ENCODE data around the gene ZNF776.
"Not testable (repeated sequence)": the region's sequence is repeated elsewhere in the genome, so short reads cannot be mapped to it uniquely, and the experiment has no call there.

The ZNF776 gene

DNA sequence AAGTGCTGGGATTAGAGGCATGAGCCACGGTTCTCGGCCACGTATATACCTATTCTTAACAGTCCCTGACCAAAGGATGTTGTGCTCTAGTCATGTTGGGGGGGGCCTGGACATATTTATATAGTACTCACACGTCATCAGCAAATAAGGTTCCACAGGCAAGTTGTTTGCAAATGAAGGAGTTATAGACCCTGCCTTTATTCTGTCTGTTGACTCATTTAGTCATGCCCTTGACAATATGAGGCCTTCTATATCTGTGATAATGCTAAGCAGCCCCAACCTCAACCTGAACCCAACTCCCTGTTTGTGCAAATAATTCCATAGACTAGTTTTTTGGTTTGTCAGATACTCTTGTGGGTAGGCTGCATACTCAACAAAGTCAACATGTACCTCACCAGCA is 31.7 kb downstream of the ZNF776 start:
- no peak for DNase-seq (ENCODE audit: low spot score)

DNA sequence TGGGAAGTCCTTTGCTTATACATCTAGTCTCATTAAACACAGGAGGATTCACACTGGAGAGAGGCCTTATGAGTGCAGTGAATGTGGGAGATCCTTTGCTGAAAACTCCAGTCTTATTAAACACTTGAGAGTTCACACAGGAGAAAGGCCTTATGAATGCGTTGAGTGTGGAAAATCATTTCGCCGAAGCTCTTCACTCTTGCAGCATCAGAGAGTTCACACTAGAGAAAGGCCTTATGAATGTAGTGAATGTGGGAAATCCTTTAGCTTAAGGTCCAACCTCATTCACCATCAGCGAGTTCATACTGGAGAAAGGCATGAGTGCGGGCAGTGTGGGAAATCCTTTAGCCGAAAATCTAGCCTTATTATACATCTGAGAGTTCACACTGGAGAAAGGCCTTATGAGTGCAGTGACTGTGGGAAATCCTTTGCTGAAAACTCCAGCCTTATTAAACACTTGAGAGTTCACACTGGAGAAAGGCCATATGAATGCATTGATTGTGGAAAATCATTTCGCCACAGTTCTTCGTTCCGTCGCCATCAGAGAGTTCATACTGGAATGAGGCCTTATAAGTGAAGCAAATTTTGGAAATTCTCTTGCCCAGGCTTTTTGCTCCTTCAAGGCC is 32.7 kb downstream of the ZNF776 start:
- DNase-seq (ENCODE audit: low spot score), result no peak

DNA sequence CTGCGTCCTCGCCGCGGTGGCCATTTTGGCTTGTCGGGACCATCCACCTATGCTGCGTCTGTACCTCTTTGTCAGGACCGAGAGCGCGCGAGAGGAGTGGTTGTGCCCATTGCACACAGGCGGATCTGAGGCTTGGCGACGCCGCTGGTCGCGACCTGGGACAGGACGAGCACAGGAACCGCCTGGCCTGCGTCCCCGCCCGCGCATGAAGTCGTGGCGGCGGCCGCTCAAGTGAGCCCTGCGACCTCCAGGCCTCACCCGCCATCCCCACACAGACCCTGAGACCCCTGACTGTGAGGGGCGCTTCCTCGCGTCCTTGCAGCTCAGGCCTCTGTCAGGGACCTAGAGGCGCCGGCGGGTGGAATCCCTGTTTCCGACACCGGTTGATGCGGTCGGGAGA is 39.7 kb downstream of the ZNF776 start:
- DNase-seq (ENCODE audit: low spot score), result no peak

DNA sequence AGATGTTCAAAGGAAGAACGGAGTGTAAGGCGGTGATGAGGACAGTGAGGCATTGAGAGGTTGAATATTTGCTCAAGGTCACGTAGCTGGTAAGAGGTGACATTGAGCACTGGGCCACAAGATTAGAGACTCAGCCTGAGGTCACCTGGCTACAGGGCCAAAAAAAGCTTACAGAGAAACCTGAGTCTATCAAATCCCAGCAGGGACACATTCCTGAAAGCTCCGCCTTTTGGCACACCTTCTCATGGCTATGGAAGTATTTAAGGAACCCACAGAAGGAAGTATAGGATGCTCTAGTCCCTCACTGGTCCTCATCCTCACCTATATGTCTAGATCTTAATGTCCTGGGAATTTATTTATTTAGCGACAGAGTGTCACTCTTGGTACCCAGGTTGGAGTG is 40.3 kb downstream of the ZNF776 start:
- DNase-seq (ENCODE audit: low spot score), result no peak

DNA sequence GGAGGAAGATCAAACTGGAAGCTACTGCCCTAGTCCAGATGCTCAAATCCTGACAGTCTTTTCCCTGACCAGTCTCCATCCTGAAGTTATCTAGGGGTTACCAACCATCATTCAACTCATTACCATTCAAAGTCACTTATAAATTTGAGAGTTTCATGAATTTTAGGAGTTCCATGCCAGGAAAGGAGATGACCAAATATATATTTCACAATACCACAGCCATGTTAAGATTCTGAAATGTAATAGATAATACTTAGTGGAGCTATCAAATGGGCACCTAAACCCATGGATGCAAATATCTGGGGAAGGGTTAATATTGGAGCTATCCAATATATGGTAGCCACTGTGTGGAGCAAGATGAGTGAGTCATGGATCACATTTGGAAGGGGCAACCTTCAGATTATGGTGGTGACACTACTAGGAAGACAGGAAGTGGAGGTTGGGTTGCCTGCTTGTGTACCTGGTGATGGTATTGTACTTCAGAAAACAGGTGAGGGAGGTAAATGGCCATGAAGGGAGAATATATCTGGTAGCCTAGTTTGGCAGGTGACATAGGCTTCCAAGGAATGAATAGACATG is 41.6 kb downstream of the ZNF776 start:
- no peak for DNase-seq (ENCODE audit: low spot score)

DNA sequence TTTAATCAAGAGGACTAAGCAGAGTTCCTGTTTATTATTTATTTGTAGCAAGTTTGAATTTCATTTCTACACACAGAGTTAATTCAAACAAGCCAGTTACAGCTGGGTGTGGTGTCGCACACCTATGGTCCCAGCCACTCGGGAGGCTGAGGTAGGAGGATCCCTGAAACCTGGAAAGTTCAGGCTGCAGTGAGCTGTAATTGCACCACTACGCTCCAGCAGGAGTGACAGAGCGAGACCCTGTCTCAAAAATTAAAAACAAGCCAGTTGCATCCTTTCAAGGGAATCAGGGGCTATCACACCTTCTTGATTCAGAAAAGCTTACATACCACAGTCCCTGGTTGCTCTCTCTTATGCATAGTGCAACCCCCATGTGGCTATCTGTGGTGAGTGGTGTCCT is 42.7 kb downstream of the ZNF776 start:
- DNase-seq (ENCODE audit: low spot score), result no peak

DNA sequence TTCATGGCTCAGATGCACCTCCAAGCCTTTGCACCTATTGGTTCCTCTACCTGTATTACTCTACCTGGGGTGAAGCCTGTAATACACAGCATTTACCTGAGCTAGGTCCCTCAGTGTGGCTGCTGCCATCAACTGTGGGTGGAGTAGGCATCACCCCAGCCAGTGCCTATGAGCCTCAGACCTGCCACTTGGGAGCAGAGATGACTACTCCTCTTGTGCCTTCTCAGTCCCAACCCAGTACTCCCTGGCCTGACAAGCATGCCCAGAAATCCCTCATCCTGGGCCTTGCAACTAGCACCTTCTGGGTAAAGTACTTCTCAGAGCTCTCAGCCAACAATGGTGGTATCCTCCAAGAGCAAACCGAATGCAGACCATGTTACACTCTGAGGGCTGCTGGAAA is 50.0 kb downstream of the ZNF776 start:
- DNase-seq (ENCODE audit: low spot score), result not testable (repeated sequence)

DNA sequence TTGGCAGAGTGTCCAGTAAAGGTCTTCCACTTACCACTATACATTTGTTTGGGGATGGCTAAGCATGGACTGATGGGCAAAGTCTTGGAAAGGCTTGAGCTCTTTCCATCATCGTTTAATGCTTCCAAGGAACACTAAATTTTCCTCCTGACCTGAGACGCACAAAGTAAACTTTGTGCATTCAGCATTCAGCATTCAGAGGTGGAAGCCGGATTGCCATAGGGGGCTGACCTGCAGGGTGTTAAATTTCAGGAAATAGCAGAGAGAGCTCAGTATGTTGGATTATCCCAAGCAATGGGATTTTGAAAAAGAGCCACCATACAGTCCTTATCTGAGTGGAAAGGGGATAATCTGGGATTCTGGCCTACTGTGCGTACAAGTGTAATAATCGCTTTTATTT is 54.1 kb downstream of the ZNF776 start:
- DNase-seq (ENCODE audit: low spot score), result no peak

DNA sequence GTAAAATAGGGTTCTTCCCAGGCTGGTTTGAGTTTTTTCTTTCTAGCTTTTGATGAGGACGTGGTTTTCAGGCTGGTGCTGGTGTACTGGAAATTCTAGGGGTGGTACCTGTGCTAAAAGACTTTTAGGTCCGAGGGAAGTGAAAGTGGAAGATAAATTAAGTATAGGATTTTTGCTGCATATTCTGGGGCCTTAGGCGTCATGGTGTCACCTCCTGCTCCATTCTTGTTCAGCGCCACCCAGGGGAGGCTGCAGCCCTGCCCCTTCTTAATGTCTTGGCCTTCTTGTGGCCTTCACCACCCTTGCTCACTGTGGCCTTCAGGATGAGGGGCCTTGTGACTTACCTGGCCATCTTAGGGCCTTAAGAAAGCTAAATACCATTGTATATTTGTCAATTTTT is 55.7 kb downstream of the ZNF776 start:
- DNase-seq (ENCODE audit: low spot score), result no peak

DNA sequence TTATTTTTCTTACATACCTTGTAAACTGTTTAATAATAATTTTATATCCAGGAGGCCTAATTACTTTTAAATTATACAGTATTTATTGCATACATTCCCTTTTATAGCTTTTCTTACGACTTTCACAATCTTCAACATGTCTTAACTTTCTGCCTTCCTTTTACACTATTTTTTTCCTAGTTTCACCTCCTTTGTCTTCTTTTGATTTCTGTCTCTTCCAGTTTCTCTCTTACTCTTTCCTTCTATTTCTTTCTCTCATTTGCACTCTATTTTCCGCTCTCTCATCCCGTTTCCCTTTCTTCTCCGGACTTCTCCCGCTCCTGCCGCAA is 56.6 kb downstream of the ZNF776 start:
- no peak for DNase-seq (ENCODE audit: low spot score)

DNA sequence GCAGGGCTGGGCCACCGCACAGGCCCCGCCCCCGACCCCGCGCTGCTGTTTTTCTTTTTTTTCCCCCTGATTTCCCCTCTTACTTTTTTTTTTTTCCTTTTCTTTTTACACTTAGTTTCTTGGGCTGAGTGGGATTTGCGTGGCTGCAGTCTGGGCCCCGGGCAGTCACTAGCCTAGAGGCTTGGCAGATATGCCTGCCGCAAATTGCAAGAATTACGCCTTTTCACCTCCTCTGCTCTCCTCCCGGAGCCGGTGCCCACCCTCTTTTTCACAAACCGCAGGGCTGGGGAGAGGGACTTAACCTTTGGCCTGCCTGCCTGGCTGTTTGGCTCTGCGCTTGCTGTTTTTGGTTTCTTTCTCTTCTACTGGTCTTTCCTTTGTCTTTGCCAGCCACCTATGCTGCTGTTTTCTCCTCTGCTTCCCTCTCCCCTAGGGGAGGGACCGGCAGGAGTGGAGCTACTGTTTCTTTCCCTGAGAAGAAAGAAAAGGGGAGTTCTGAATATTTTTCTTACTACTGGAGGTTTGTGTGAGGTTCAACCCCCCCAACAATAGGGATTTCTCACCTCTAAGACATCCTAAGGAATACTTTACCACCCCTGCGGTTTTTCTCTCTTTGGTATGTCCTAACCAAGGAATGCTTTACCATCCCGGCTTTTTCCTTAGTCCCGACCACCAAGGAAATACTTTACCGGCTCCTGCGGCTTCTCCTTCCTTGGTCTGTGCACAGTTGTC is 57.1 kb downstream of the ZNF776 start:
- no peak for DNase-seq (ENCODE audit: low spot score)

DNA sequence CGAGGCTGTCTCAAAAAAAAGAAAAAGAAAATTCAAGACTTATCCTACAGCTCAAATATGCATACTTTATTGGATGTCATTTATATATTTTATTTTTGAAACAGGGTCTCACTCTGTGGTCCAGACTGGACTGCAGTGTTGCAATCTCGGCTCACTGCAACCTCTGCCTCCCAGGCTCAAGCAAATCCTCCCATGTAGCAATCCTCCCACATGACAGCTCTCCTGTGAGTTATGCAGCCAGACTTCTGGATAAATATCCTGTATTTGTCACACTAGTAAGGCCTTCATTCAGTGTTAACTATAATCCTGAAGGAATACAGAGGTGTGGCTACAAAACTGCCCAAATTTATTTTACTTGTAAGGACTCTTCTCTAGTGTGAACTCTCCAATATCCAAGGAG is 60.9 kb downstream of the ZNF776 start:
- DNase-seq (ENCODE audit: low spot score), result no peak
